Measurements from ENCODE around the gene ST8SIA6.

Gene ST8SIA6

GRCh38 chr10:17383801-17384555 lies 70.4 kb downstream of the ST8SIA6 start:
- FAIRE-seq = peak; percentile 99

GRCh38 chr10:17381502-17382142 lies 72.8 kb downstream of the ST8SIA6 start:
- peak; percentile 58 for FAIRE-seq

- FAIRE-seq = no peak
Measured at GRCh38 chr10:17380888-17381287, 73.5 kb downstream of the ST8SIA6 start.

GRCh38 chr10:17380016-17380415 lies 74.4 kb downstream of the ST8SIA6 start:
- no peak for FAIRE-seq

- no peak for FAIRE-seq
Measured at GRCh38 chr10:17379151-17379690, 75.2 kb downstream of the ST8SIA6 start.

GRCh38 chr10:17375936-17376584 lies 78.3 kb downstream of the ST8SIA6 start:
- FAIRE-seq = no peak

- no peak for FAIRE-seq
Measured at GRCh38 chr10:17368708-17369272, 85.6 kb downstream of the ST8SIA6 start.

GRCh38 chr10:17366705-17367104 lies 87.7 kb downstream of the ST8SIA6 start:
- FAIRE-seq = no peak

- no peak for FAIRE-seq
Measured at GRCh38 chr10:17365402-17365801, 89.0 kb downstream of the ST8SIA6 start.

- no peak for FAIRE-seq
Measured at GRCh38 chr10:17358461-17358860, 95.9 kb downstream of the ST8SIA6 start.

- no peak for FAIRE-seq
Measured at GRCh38 chr10:17357781-17358180, 96.6 kb downstream of the ST8SIA6 start.

GRCh38 chr10:17356820-17357219 lies 97.6 kb downstream of the ST8SIA6 start:
- FAIRE-seq = no peak

- FAIRE-seq = no peak
Measured at GRCh38 chr10:17354781-17355180, 99.6 kb downstream of the ST8SIA6 start.

- no peak for FAIRE-seq
Measured at GRCh38 chr10:17353568-17354300, 100.7 kb downstream of the ST8SIA6 start.

- FAIRE-seq = no peak
Measured at GRCh38 chr10:17352583-17352982, 101.8 kb downstream of the ST8SIA6 start.

GRCh38 chr10:17351506-17351905 lies 102.9 kb downstream of the ST8SIA6 start:
- FAIRE-seq = no peak

- no peak for FAIRE-seq
Measured at GRCh38 chr10:17349717-17350116, 104.7 kb downstream of the ST8SIA6 start.

GRCh38 chr10:17348501-17349349 lies 105.7 kb downstream of the ST8SIA6 start:
- no peak for FAIRE-seq

- no peak for FAIRE-seq
Measured at GRCh38 chr10:17348011-17348500, 106.3 kb downstream of the ST8SIA6 start.

- FAIRE-seq = no peak
Measured at GRCh38 chr10:17344206-17344605, 110.2 kb downstream of the ST8SIA6 start.

- FAIRE-seq = no peak
Measured at GRCh38 chr10:17343118-17343517, 111.3 kb downstream of the ST8SIA6 start.
